Neural progenitor cell (in vitro differentiated cells): ENCODE results near the gene CWC22. TPM values are rescaled to one million over a fixed set of nuclear protein-coding genes. Genes with fewer than 3 reads are reported as not detected.
A peak's percentile ranks its signal among the peaks of the same experiment; 100 is the strongest.

Experiments
- DNase-seq: peaks from one replicate; pipeline ENCODE4 v3.0.0-alpha.2; 2016; ENCODE audit warnings: low spot score
- H2AFZ ChIP-seq: fragments of 200-600 bp; sonication (generic); replicated peaks from 2 replicates; pipeline ENCODE4 v1.6.1; 2016; ENCODE audit warnings: antibody characterized with exemption
- H3F3A ChIP-seq: fragments of 200-600 bp; sonication (generic); 2 replicates; pipeline ENCODE4 v1.6.1; 2016; ENCODE audit warnings: antibody characterized with exemption, low read depth
- H3K27ac ChIP-seq: fragments of 200-600 bp; sonication (generic); 2 replicates; pipeline ENCODE4 v1.5.1; 2016; ENCODE audit warnings: mild to moderate bottlenecking
- H3K27me3 ChIP-seq: fragments of 200-600 bp; sonication (generic); 2 replicates; pipeline ENCODE4 v1.6.1; 2016; ENCODE audit warnings: mild to moderate bottlenecking, moderate library complexity
- H3K36me3 ChIP-seq: fragments of 200-600 bp; sonication (generic); 2 replicates; pipeline ENCODE4 v1.5.1; 2016
- H3K4me1 ChIP-seq: fragments of 200-600 bp; sonication (generic); 2 replicates; pipeline ENCODE4 v1.6.1; 2016; ENCODE audit warnings: mixed run types
- H3K4me2 ChIP-seq: fragments of 200-600 bp; sonication (generic); 2 replicates; pipeline ENCODE4 v1.6.1; 2016
- H3K4me3 ChIP-seq: fragments of 200-600 bp; sonication (generic); 2 replicates; pipeline ENCODE4 v1.5.1; 2016
- H3K79me2 ChIP-seq: fragments of 200-600 bp; sonication (generic); 2 replicates; pipeline ENCODE4 v1.6.1; 2016; ENCODE audit warnings: low read depth
- H3K9ac ChIP-seq: fragments of 200-600 bp; sonication (generic); 2 replicates; pipeline ENCODE4 v1.6.1; 2016
- H3K9me3 ChIP-seq: fragments of 200-600 bp; sonication (generic); 2 replicates; pipeline ENCODE4 v1.5.1; 2016; ENCODE audit warnings: low read depth
- H4K20me1 ChIP-seq: fragments of 200-600 bp; sonication (generic); 2 replicates; pipeline ENCODE4 v1.6.1; 2016; ENCODE audit warnings: low read depth
- H3K27ac Mint-ChIP-seq: 3 replicates; pipeline ENCODE4 v1.8.0; 2021; ENCODE audit warnings: mixed read lengths
- H3K27me3 Mint-ChIP-seq: 2 replicates; pipeline ENCODE4 v1.8.0; 2022; ENCODE audit warnings: low read depth, mild to moderate bottlenecking, inconsistent platforms, moderate library complexity, mixed read lengths; ENCODE audit not compliant: insufficient read depth
- H3K36me3 Mint-ChIP-seq: 3 replicates; pipeline ENCODE4 v1.8.0; 2021; ENCODE audit warnings: mixed read lengths
- H3K4me1 Mint-ChIP-seq: 3 replicates; pipeline ENCODE4 v1.8.0; 2021; ENCODE audit warnings: mixed read lengths
- H3K4me3 Mint-ChIP-seq: 3 replicates; pipeline ENCODE4 v1.8.0; 2021; ENCODE audit warnings: mild to moderate bottlenecking, moderate library complexity, mixed read lengths
- H3K9me3 Mint-ChIP-seq: 3 replicates; pipeline ENCODE4 v1.8.0; 2020; ENCODE audit warnings: mixed read lengths
- EZH2 ChIP-seq: fragments of 200-600 bp; sonication (generic); IDR thresholded peaks from 2 replicates; pipeline ENCODE4 v1.6.1; 2017; ENCODE audit warnings: antibody characterized with exemption, mild to moderate bottlenecking, moderate library complexity
- EZH2phosphoT487 ChIP-seq: fragments of 200-600 bp; sonication (generic); IDR thresholded peaks from 2 replicates; pipeline ENCODE4 v1.6.1; 2017; ENCODE audit warnings: antibody characterized with exemption
- total RNA-seq: library from RNA; depleted of rRNA; stranded (reverse); fragments of >200 nt; gene quantifications from 2 replicates; pipeline ENCODE4 v1.2.3, GENCODE V29; 2015; ENCODE audit warnings: low replicate concordance
- TF ChIP-seq, protein P1 (sequence below): fragments of 200-600 bp; sonication (generic); IDR thresholded peaks from 2 replicates; pipeline ENCODE4 v1.5.1; 2017; ENCODE audit warnings: antibody characterized with exemption, mild to moderate bottlenecking

CWC22 gene
- total RNA-seq, 1 donor from 2014 or later = 60.2 TPM

DNA sequence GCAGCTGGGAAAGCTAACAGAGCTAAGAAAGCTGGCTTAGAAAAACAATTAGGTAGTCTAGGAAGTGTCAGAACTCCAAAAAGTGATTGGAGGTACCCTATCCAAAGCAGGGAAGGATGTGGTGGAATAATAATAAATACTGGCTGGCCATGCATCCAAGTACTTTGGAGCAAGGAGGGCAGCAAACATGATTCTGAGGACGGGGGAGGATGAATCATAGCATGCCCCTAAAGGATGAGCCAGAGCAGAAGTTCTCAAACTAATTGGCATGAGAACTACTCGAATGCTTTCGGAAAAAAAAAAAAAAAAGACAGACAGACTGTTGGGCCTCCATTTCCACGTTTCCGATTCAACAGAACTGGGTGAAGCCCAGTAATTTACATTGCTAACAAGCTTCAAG, 2.4 kb downstream of the CWC22 start:
- Histone ChIP-seq H3K4me1 (peaks cover 16% of the 10 kb centered on the region), H3K4me3 (no peak overlapping the region), H3F3A (no peaks in the 10 kb centered on the region), H3K9me3 (no peaks in the 10 kb centered on the region), H3K9ac (no peak overlapping the region), H3K27me3 (no peaks in the 10 kb centered on the region), H2AFZ (no peak overlapping the region), H3K36me3 (no peaks in the 10 kb centered on the region), H4K20me1 (no peaks in the 10 kb centered on the region), H3K79me2 (peaks cover 72% of the 10 kb centered on the region), H3K27ac (no peak overlapping the region), H3K4me2 (peak overlapping the region; percentile 39)
- no peak for DNase-seq
- Mint-ChIP-seq H3K27me3 (peaks cover 2% of the 10 kb centered on the region), H3K4me3 (peak overlapping the region; percentile 59), H3K9me3 (no peaks in the 10 kb centered on the region), H3K4me1 (peaks cover 8% of the 10 kb centered on the region), H3K27ac (no peak overlapping the region), H3K36me3 (peaks cover 6% of the 10 kb centered on the region)
- TF ChIP-seq, protein P1, sequence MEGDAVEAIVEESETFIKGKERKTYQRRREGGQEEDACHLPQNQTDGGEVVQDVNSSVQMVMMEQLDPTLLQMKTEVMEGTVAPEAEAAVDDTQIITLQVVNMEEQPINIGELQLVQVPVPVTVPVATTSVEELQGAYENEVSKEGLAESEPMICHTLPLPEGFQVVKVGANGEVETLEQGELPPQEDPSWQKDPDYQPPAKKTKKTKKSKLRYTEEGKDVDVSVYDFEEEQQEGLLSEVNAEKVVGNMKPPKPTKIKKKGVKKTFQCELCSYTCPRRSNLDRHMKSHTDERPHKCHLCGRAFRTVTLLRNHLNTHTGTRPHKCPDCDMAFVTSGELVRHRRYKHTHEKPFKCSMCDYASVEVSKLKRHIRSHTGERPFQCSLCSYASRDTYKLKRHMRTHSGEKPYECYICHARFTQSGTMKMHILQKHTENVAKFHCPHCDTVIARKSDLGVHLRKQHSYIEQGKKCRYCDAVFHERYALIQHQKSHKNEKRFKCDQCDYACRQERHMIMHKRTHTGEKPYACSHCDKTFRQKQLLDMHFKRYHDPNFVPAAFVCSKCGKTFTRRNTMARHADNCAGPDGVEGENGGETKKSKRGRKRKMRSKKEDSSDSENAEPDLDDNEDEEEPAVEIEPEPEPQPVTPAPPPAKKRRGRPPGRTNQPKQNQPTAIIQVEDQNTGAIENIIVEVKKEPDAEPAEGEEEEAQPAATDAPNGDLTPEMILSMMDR = no peak
- TF ChIP-seq EZH2 (no peak), EZH2phosphoT487 (no peak)

DNA sequence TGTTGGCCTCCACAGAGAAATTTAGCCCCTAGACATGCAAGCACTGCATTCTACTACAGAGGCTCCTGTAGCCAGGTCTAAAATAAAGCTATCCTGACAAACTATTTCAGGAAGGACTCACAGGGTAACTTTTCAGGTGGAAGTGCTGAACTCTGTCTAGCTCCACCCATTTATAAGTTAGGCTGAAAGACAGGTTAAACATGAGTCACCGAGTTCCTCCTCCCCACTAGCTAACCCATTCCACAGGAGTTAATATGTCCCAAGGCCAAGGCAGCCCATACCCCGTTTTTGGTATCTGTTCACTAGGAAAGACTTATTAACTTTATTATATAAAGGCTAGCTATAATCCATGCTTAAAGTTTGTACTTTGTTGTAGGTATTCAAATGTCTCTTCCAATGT, 3.5 kb downstream of the CWC22 start:
- Mint-ChIP-seq H3K27ac (no peak overlapping the region), H3K4me3 (no peak overlapping the region)

DNA sequence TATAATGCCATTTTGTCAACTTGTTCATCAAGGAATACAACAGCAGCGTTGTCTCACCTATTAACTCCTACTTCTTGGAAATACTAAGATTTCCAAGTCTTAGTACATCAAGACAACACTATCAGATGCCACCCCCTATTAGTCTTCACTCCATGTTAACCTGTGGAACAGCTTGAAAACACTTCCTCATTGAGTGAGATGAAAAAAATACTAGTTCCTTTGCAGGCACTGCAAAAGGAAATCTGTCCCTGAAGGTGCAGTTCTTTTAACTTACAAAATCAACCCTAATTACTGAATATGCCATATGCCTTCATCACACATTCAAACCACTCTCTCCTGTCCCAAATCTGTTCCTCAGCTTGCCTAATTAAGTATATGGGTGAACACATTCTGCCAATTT, 4.0 kb downstream of the CWC22 start:
- DNase-seq = no peak
- no peaks in the 10 kb centered on the region for H3K36me3 ChIP-seq
- H3K9me3 ChIP-seq = no peaks in the 10 kb centered on the region
- no peak overlapping the region for H3K4me2 ChIP-seq
- TF ChIP-seq, protein P1 = no peak
- TF ChIP-seq EZH2phosphoT487 (no peak), EZH2 (no peak)
- no peak overlapping the region for H3K4me3 ChIP-seq
- H3K36me3 Mint-ChIP-seq = peaks cover 6% of the 10 kb centered on the region
- peaks cover 21% of the 10 kb centered on the region for H3K4me1 ChIP-seq
- no peak overlapping the region for H3K9ac ChIP-seq
- H3K4me1 Mint-ChIP-seq = peaks cover 8% of the 10 kb centered on the region
- no peak overlapping the region for H3K27ac ChIP-seq
- H3K27me3 ChIP-seq = no peaks in the 10 kb centered on the region
- H3F3A ChIP-seq = no peaks in the 10 kb centered on the region
- no peak overlapping the region for H3K27ac Mint-ChIP-seq
- H3K4me3 Mint-ChIP-seq = no peak overlapping the region
- H2AFZ ChIP-seq = no peak overlapping the region
- H4K20me1 ChIP-seq = no peaks in the 10 kb centered on the region
- H3K9me3 Mint-ChIP-seq = no peaks in the 10 kb centered on the region
- H3K27me3 Mint-ChIP-seq = peaks cover 2% of the 10 kb centered on the region
- peaks cover 89% of the 10 kb centered on the region for H3K79me2 ChIP-seq

More for the DNA sequence above, 3.5 kb downstream of the CWC22 start:
- TF ChIP-seq EZH2phosphoT487 = no peak
- TF ChIP-seq, protein P1 = no peak
- TF ChIP-seq EZH2 = no peak
- Histone ChIP-seq H3K9ac (no peak overlapping the region), H3K4me1 (peaks cover 19% of the 10 kb centered on the region), H3K4me2 (peak overlapping the region; percentile 39), H2AFZ (no peak overlapping the region), H3K27ac (no peak overlapping the region), H3K36me3 (no peaks in the 10 kb centered on the region), H3K9me3 (no peaks in the 10 kb centered on the region), H4K20me1 (no peaks in the 10 kb centered on the region), H3F3A (no peaks in the 10 kb centered on the region), H3K4me3 (no peak overlapping the region), H3K79me2 (peaks cover 84% of the 10 kb centered on the region), H3K27me3 (no peaks in the 10 kb centered on the region)
- Mint-ChIP-seq H3K27me3 (peaks cover 2% of the 10 kb centered on the region), H3K36me3 (peaks cover 6% of the 10 kb centered on the region), H3K9me3 (no peaks in the 10 kb centered on the region), H3K4me1 (peaks cover 8% of the 10 kb centered on the region)
- no peak for DNase-seq
